Keratinocyte (primary cell): ENCODE data around the gene LPCAT2. TPM values are rescaled to one million over a fixed set of nuclear protein-coding genes. Genes with fewer than 3 reads are reported as not detected.

Experiments
- DNase-seq: peaks from one replicate; pipeline ENCODE4 v3.0.0-alpha.2; 2011; ENCODE audit warnings: low read depth, missing footprints, low spot score
- FAIRE-seq: peaks from 2 replicates; lab custom pipeline; 2011; peaks lifted over from hg19 to GRCh38; lab: Jason Lieb, UNC
- H2AFZ ChIP-seq: 2 replicates; pipeline ENCODE4 v1.6.0; 2012; ENCODE audit warnings: low read length, control low read depth, inconsistent platforms; ENCODE audit not compliant: control insufficient read depth
- H3K27ac ChIP-seq: 2 replicates; pipeline ENCODE4 v1.5.1; 2011; ENCODE audit warnings: low read length; ENCODE audit not compliant: control insufficient read depth, insufficient read depth
- H3K27me3 ChIP-seq: 3 replicates; pipeline ENCODE4 v1.6.0; 2011; ENCODE audit warnings: low read length; ENCODE audit not compliant: control insufficient read depth, insufficient read depth; ENCODE audit errors: extremely low read depth
- H3K36me3 ChIP-seq, 2 experiments: 2 replicates in 1 of 2; 3 replicates in 1 of 2; pipeline ENCODE4 v1.5.1; 2011; ENCODE audit warnings: low read length in 2 of 2, mild to moderate bottlenecking in 1 of 2; ENCODE audit not compliant: control insufficient read depth in 2 of 2, insufficient read depth in 2 of 2; ENCODE audit errors: extremely low read depth in 1 of 2
- H3K4me1 ChIP-seq: 3 replicates; pipeline ENCODE4 v1.5.1; 2011; ENCODE audit warnings: low read length; ENCODE audit not compliant: control insufficient read depth, insufficient read depth; ENCODE audit errors: extremely low read depth
- H3K4me2 ChIP-seq: 3 replicates; pipeline ENCODE4 v1.6.0; 2011; ENCODE audit warnings: low read depth, low read length; ENCODE audit not compliant: control insufficient read depth, insufficient read depth; ENCODE audit errors: extremely low read depth
- H3K4me3 ChIP-seq, 3 experiments: fragments of 200-600 bp in 1 of 3; sonication (generic) in 1 of 3; 2 replicates in 2 of 3; 3 replicates in 1 of 3; pipeline ENCODE4 v1.5.1; 2011 to 2016; ENCODE audit warnings: low read length in 3 of 3, mild to moderate bottlenecking in 3 of 3, control low read depth in 2 of 3, inconsistent platforms in 1 of 3, low read depth in 1 of 3, mixed read lengths in 1 of 3, mixed run types in 1 of 3, moderate library complexity in 1 of 3; ENCODE audit not compliant: control insufficient read depth in 2 of 3, insufficient read depth in 2 of 3; ENCODE audit errors: extremely low read depth in 1 of 3
- H3K79me2 ChIP-seq: 2 replicates; pipeline ENCODE4 v1.6.0; 2012; ENCODE audit warnings: low read length; ENCODE audit not compliant: control insufficient read depth, insufficient read depth
- H3K9ac ChIP-seq: 3 replicates; pipeline ENCODE4 v1.6.0; 2011; ENCODE audit warnings: low read length; ENCODE audit not compliant: control insufficient read depth, insufficient read depth; ENCODE audit errors: extremely low read depth
- H3K9me1 ChIP-seq: 3 replicates; pipeline ENCODE4 v1.6.0; 2011; ENCODE audit warnings: low read length; ENCODE audit not compliant: control insufficient read depth, insufficient read depth; ENCODE audit errors: extremely low read depth
- H3K9me3 ChIP-seq: 2 replicates; pipeline ENCODE4 v1.5.1; 2012; ENCODE audit warnings: low read depth, low read length; ENCODE audit not compliant: control insufficient read depth
- H4K20me1 ChIP-seq: 3 replicates; pipeline ENCODE4 v1.6.0; 2011; ENCODE audit warnings: low read length; ENCODE audit not compliant: control insufficient read depth, insufficient read depth; ENCODE audit errors: extremely low read depth
- CTCF ChIP-seq, 3 experiments: IDR thresholded peaks in 1 of 3; conservative IDR thresholded peaks in 1 of 3; optimal IDR thresholded peaks in 1 of 3; 2 replicates in 2 of 3; 3 replicates in 1 of 3; pipeline versions ENCODE3 to v1.5.1; 2011; ENCODE audit warnings: low read length in 3 of 3, mild to moderate bottlenecking in 3 of 3, moderate library complexity in 2 of 3, control low read depth in 1 of 3, inconsistent platforms in 1 of 3; ENCODE audit not compliant: insufficient read depth in 2 of 3; ENCODE audit errors: extremely low read depth in 1 of 3
- EZH2 ChIP-seq: IDR thresholded peaks from one replicate; pipeline ENCODE4 v1.6.1; 2012; ENCODE audit warnings: inconsistent platforms, mild to moderate bottlenecking, low read length, moderate library complexity
- dilution Hi-C: fragments of 300-500 bp; cut with MboI; formaldehyde crosslinking; loops from one replicate; pipeline ENCODE4 v1.7.0; 2020; ENCODE audit warnings: low sequenced_read_pairs; ENCODE audit not compliant: extremely low pct_ligation_motif_present
- polyA plus RNA-seq, 5 experiments: library from polyadenylated mRNA; depleted of rRNA in 3 of 5; stranded (reverse) in 3 of 5; stranded (forward) in 1 of 5; unstranded in 1 of 5; fragments of >200 nt; gene quantifications; 1 replicate in 1 of 5; 2 replicates in 3 of 5; 3 replicates in 1 of 5; pipeline versions ENCODE4 v1.2.1 to v1.2.3, GENCODE V29; 2011 to 2012; ENCODE audit warnings: missing spikeins in 2 of 5, low read depth in 1 of 5, low replicate concordance in 1 of 5

LPCAT2 gene
- polyA plus RNA-seq, 1 donor (not counting 4 experiments of a cell fraction or from before 2014, with no cell fraction given) = 54.4 TPM

- dilution Hi-C loops = no loop called here
- no peaks in the 10 kb centered on the region for H4K20me1 ChIP-seq
- peaks cover 59% of the 10 kb centered on the region for H3K79me2 ChIP-seq
- no peak overlapping the region for H3K4me3 ChIP-seq
- no peak overlapping the region for H3K27ac ChIP-seq
- H3K9me1 ChIP-seq = no peaks in the 10 kb centered on the region
- TF ChIP-seq CTCF (optimal IDR thresholded peaks at IDR 0.05 in 1 of 3, IDR thresholded peaks at IDR 0.05 in 1 of 3, conservative IDR thresholded peaks at IDR 0.05 in 1 of 3; ENCODE audit: extremely low read depth in 1 of 3, insufficient read depth in 2 of 3, low read length in 3 of 3) (no peak), EZH2 (no peak)
- H3K4me2 ChIP-seq = no peak overlapping the region
- FAIRE-seq (no peak), DNase-seq (no peak)
- peaks cover 5% of the 10 kb centered on the region for H3K9me3 ChIP-seq
- H2AFZ ChIP-seq = no peak overlapping the region
- H3K4me1 ChIP-seq = peaks cover 19% of the 10 kb centered on the region
- H3K27me3 ChIP-seq = no peaks in the 10 kb centered on the region
- no peak overlapping the region for H3K9ac ChIP-seq
- peaks cover 0 to 6% of the 10 kb centered on the region in 2 experiments for H3K36me3 ChIP-seq
These were observed 4.7 kb downstream of the LPCAT2 start for GRCh38 chr16:55513616-55514015.

- dilution Hi-C loops = no loop called here
- Histone ChIP-seq H4K20me1 (no peaks in the 10 kb centered on the region), H3K4me2 (no peak overlapping the region)
These were observed 6.2 kb downstream of the LPCAT2 start for GRCh38 chr16:55515111-55515510.

More at GRCh38 chr16:55515111-55515510, 6.2 kb downstream of the LPCAT2 start:
- no peak overlapping the region for H2AFZ ChIP-seq
- H3K9ac ChIP-seq = no peak overlapping the region
- TF ChIP-seq EZH2 (no peak), CTCF (optimal IDR thresholded peaks at IDR 0.05 in 1 of 3, IDR thresholded peaks at IDR 0.05 in 1 of 3, conservative IDR thresholded peaks at IDR 0.05 in 1 of 3; ENCODE audit: extremely low read depth in 1 of 3, insufficient read depth in 2 of 3, low read length in 3 of 3) (no peak)
- H3K27me3 ChIP-seq = no peaks in the 10 kb centered on the region
- no peak overlapping the region for H3K27ac ChIP-seq
- H3K9me1 ChIP-seq = no peaks in the 10 kb centered on the region
- DNase-seq (no peak), FAIRE-seq (peak; percentile 41)
- peaks cover 5% of the 10 kb centered on the region for H3K9me3 ChIP-seq
- peak overlapping the region in 1 of 3 experiments; percentile 4 for H3K4me3 ChIP-seq
- H3K36me3 ChIP-seq = peaks cover 0 to 6% of the 10 kb centered on the region in 2 experiments
- H3K4me1 ChIP-seq = peaks cover 17% of the 10 kb centered on the region
- peaks cover 48% of the 10 kb centered on the region for H3K79me2 ChIP-seq
